Endothelial cell of umbilical vein (primary cell): Measurements from ENCODE around the gene EIF3I. TPM values are rescaled to one million over a fixed set of nuclear protein-coding genes. Genes with fewer than 3 reads are reported as not detected.
A peak's percentile ranks its signal among the peaks of the same experiment; 100 is the strongest.

Source experiments
- BruUV-seq: library from RNA; stranded (reverse); fragments of 400-500 nt; replicated peaks from 2 replicates; lab custom pipeline; 2021; lab: Mats Ljungman, UMichigan
- CTCF ChIA-PET: fragments of 300-600, 350-600 bp; sonication (Branson Sonifier 250); formaldehyde crosslinking; loops from one replicate; lab custom pipeline; 2021; ENCODE audit warnings: antibody characterized with exemption, inconsistent platforms; lab: Charles Lee
- POLR2A ChIA-PET: fragments of 300-600, 350-600 bp; sonication (Branson Sonifier 250); formaldehyde crosslinking; loops from one replicate; lab custom pipeline; 2021; ENCODE audit warnings: antibody characterized with exemption, inconsistent platforms; lab: Charles Lee
- DNase-seq: peaks from one replicate; pipeline ENCODE4 v3.0.0-alpha.2; 2011; ENCODE audit warnings: low read depth, low spot score
- FAIRE-seq: peaks from 2 replicates; lab custom pipeline; 2011; peaks lifted over from hg19 to GRCh38; lab: Jason Lieb, UNC
- H2AFZ ChIP-seq: 2 replicates; pipeline ENCODE4 v1.6.0; 2012; ENCODE audit warnings: low read depth, low read length, control low read depth, inconsistent platforms
- H3K27ac ChIP-seq: 2 replicates; pipeline ENCODE4 v1.5.1; 2011; ENCODE audit warnings: low read depth, mild to moderate bottlenecking, control low read depth, low read length, moderate library complexity; ENCODE audit not compliant: insufficient read depth
- H3K27me3 ChIP-seq, 2 experiments: 2 replicates each; pipeline versions ENCODE4 v1.6.0 to v1.6.1; 2011; ENCODE audit warnings: low read length in 2 of 2, mixed read lengths in 1 of 2; ENCODE audit not compliant: control insufficient read depth in 2 of 2, insufficient read depth in 2 of 2
- H3K36me3 ChIP-seq, 2 experiments: 2 replicates in 1 of 2; 3 replicates in 1 of 2; pipeline ENCODE4 v1.5.1; 2011; ENCODE audit warnings: low read length in 2 of 2, mild to moderate bottlenecking in 1 of 2, moderate library complexity in 1 of 2; ENCODE audit not compliant: control insufficient read depth in 2 of 2, insufficient read depth in 2 of 2; ENCODE audit errors: extremely low read depth in 1 of 2
- H3K4me1 ChIP-seq: 3 replicates; pipeline ENCODE4 v1.5.1; 2011; ENCODE audit warnings: mild to moderate bottlenecking, low read length; ENCODE audit not compliant: control insufficient read depth, insufficient read depth; ENCODE audit errors: extremely low read depth
- H3K4me2 ChIP-seq: 2 replicates; pipeline ENCODE4 v1.6.1; 2011; ENCODE audit warnings: low read length, control low read depth, mixed read lengths; ENCODE audit not compliant: insufficient read depth
- H3K4me3 ChIP-seq, 3 experiments: fragments of 200-600 bp in 1 of 3; sonication (generic), shearing (Covaris generic) in 1 of 3; replicated peaks in 1 of 3; 2 replicates each; pipeline ENCODE4 v1.5.1; 2011 to 2016; ENCODE audit warnings: control low read depth in 3 of 3, low read length in 3 of 3, mild to moderate bottlenecking in 2 of 3, inconsistent platforms in 1 of 3, low read depth in 1 of 3, moderate library complexity in 1 of 3; ENCODE audit not compliant: insufficient read depth in 1 of 3
- H3K79me2 ChIP-seq: 2 replicates; pipeline ENCODE4 v1.6.0; 2012; ENCODE audit warnings: low read length, inconsistent platforms; ENCODE audit not compliant: control insufficient read depth, insufficient read depth
- H3K9ac ChIP-seq: replicated peaks from 2 replicates; pipeline ENCODE3; 2011; ENCODE audit warnings: low read length, control low read depth; ENCODE audit not compliant: insufficient read depth; ENCODE audit errors: extremely low read depth
- H3K9me1 ChIP-seq: replicated peaks from 3 replicates; pipeline ENCODE4 v1.6.0; 2011; ENCODE audit warnings: mild to moderate bottlenecking, low read length; ENCODE audit not compliant: control insufficient read depth, insufficient read depth; ENCODE audit errors: extremely low read depth
- H3K9me3 ChIP-seq: replicated peaks from 2 replicates; pipeline ENCODE4 v1.5.1; 2012; ENCODE audit warnings: low read length, inconsistent platforms; ENCODE audit not compliant: control insufficient read depth, insufficient read depth
- H4K20me1 ChIP-seq: replicated peaks from 2 replicates; pipeline ENCODE3; 2011; ENCODE audit warnings: mild to moderate bottlenecking, low read length; ENCODE audit not compliant: control insufficient read depth, insufficient read depth; ENCODE audit errors: extremely low read depth
- CTCF ChIP-seq, 2 donors: IDR thresholded peaks; 1 replicate in 1 of 2; 2 replicates in 1 of 2; pipeline ENCODE4 v1.5.1; 2011; ENCODE audit warnings: low read length in 2 of 2, mild to moderate bottlenecking in 2 of 2, moderate library complexity in 2 of 2, control low read depth in 1 of 2, inconsistent platforms in 1 of 2, low read depth in 1 of 2; ENCODE audit not compliant: insufficient read depth in 1 of 2; ENCODE audit errors: extremely low read depth in 1 of 2
- EZH2 ChIP-seq: IDR thresholded peaks from 2 replicates; pipeline ENCODE4 v1.6.1; 2012; ENCODE audit warnings: borderline replicate concordance, low read depth, mild to moderate bottlenecking, moderate library complexity, low read length, inconsistent platforms; ENCODE audit not compliant: severe bottlenecking
- FOS ChIP-seq: IDR thresholded peaks from 2 replicates; pipeline ENCODE4 v1.6.1; 2011; ENCODE audit warnings: mild to moderate bottlenecking, low read length, moderate library complexity, borderline replicate concordance; ENCODE audit not compliant: insufficient read depth
- GATA2 ChIP-seq: IDR thresholded peaks from 2 replicates; pipeline ENCODE4 v1.7.0; 2011; ENCODE audit warnings: low read depth, mild to moderate bottlenecking, moderate library complexity, mixed read lengths, low read length; ENCODE audit not compliant: insufficient read length, insufficient read depth
- JUN ChIP-seq: IDR thresholded peaks from 2 replicates; pipeline ENCODE4 v1.6.1; 2011; ENCODE audit warnings: borderline replicate concordance, low read depth; ENCODE audit not compliant: insufficient read length, insufficient read depth
- MAX ChIP-seq: IDR thresholded peaks from 2 replicates; pipeline ENCODE4 v1.6.1; 2011; ENCODE audit not compliant: insufficient read depth, insufficient read length
- MYC ChIP-seq: IDR thresholded peaks from one replicate; pipeline ENCODE4 v1.6.1; 2011; ENCODE audit warnings: mild to moderate bottlenecking, low read depth, low read length
- POLR2A ChIP-seq: IDR thresholded peaks from 2 replicates; pipeline ENCODE4 v1.6.1; 2012; ENCODE audit warnings: low read depth, mild to moderate bottlenecking, control low read depth, low read length
- POLR2AphosphoS5 ChIP-seq: IDR thresholded peaks from 2 replicates; pipeline ENCODE4 v1.6.1; 2012; ENCODE audit warnings: low read depth, mild to moderate bottlenecking, control low read depth, low read length, moderate library complexity; ENCODE audit not compliant: insufficient read depth
- dilution Hi-C: fragments of 300-500 bp; cut with MboI; formaldehyde crosslinking; loops from one replicate; pipeline ENCODE4 v1.15.0; 2019; ENCODE audit warnings: low sequenced_read_pairs; ENCODE audit not compliant: extremely low pct_ligation_motif_present
- intact Hi-C: fragments of 100-400 bp; cut with micrococcal nuclease; formaldehyde crosslinking; loops from one replicate; pipeline ENCODE4 v1.10.0; 2022
- polyA plus RNA-seq, 4 experiments: library from polyadenylated mRNA; depleted of rRNA in 3 of 4; stranded (reverse) in 3 of 4; unstranded in 1 of 4; fragments of >200 nt; gene quantifications; 2 replicates each; pipeline versions ENCODE4 v1.2.1 to v1.2.3, GENCODE V29; 2011 to 2012; ENCODE audit warnings: missing spikeins in 1 of 4
- total RNA-seq: library from RNA; stranded (reverse); gene quantifications from 2 replicates; pipeline ENCODE4 v1.2.3, GENCODE V29; 2021

The EIF3I gene
- total and polyA plus RNA-seq, 2 donors (not counting 3 experiments of a cell fraction or from before 2014, with no cell fraction given) = 186 to 331 TPM

DNA sequence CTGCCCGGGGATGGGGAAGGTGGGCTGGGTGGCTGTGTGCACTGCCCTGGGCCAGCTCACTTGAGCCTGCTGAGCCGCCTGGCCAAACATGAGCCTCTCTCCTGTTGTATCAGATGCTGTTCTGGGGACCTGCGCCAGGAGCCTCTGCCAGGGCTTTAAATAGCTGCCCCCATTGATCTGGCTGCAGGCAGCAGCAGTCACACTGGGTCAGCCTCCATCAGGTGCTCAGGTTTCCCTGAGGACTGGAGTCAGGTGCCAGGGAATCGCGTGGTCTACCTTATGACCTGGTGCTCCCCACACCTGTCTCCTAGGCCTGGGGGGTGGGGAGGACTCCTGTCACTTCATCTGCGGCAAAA lies 22.5 kb upstream of the EIF3I start:
- intact Hi-C loops = loop anchor here (2.0 kb wide), 1 partner anchor 19 kb away; no protein-coding TSS in a partner anchor
- H3K4me2 ChIP-seq = no peak overlapping the region
- ChIA-PET POLR2A (no interaction called here), CTCF (interaction anchor here (0.8 to 3.0 kb wide), 5 partner anchors 16 to 214 kb away, joined by 3 to 13 read pairs (median 3); partner anchors contain the start of gene MARCKSL1)
- H3K27ac ChIP-seq = no peak overlapping the region
- TF ChIP-seq FOS (no peak), JUN (no peak)
- DNase-seq (no peak), FAIRE-seq (no peak)
- H3K9ac ChIP-seq = no peak overlapping the region
- no peaks in the 10 kb centered on the region for H3K27me3 ChIP-seq
- peaks cover 14% of the 10 kb centered on the region for H3K4me1 ChIP-seq
- H4K20me1 ChIP-seq = no peaks in the 10 kb centered on the region
- dilution Hi-C loops = no loop called here
- no peak overlapping the region for H2AFZ ChIP-seq
- no peaks in the 10 kb centered on the region for H3K79me2 ChIP-seq
- no peak overlapping the region for H3K4me3 ChIP-seq
- H3K9me1 ChIP-seq = no peaks in the 10 kb centered on the region
- no peaks in the 10 kb centered on the region for H3K9me3 ChIP-seq
- no TSS peak for BruUV-seq
- H3K36me3 ChIP-seq = peaks cover 10 to 22% of the 10 kb centered on the region in 2 experiments

DNA sequence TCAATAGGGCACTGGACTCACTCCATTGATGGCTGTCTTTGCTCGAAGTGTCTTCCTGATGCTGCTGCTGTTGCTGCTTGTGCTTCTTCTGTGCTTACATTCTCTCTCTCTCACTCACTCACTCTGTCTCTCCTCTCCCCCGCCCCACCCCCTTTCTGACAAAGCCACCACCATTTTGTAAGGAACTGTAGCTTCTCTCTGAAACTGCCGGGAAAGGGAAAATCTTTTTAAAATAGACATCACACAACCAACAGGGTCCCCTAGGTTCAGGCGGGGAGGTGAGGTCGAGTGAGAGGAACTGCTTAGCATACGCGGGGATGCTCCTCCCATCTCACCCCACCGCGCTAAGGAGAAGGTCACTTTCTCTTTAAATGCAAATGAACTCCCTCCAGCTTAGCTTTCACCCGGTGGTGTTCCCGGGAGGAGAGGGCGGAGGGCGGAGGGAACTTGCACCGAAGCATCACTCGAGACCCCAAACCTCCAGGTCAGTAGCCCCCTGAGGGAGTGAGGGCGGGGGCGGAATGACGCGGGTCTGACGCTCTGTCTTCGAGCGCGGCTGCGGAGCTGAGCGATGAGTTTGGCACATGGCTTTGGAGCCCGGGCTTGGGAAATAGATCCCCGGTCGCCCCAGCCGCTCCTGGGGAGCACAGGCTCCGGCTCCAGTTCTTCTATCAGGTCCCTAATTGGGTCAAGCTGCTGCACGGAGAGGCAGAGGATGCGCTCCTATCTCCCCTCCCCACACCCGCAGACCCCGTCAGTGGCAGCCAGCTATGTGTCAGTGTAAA lies 21.8 kb upstream of the EIF3I start, which contains the start of gene CCDC28B:
CCDC28B (plus strand) TSS at position 370 of the 785 bp plus-strand sequence. CDS start 1,341 bp downstream, outside the sequence.
- peak; percentile 66 for DNase-seq
- dilution Hi-C loops = no loop called here
- no peaks in the 10 kb centered on the region for H3K27me3 ChIP-seq
- peaks cover 7 to 14% of the 10 kb centered on the region in 2 experiments for H3K36me3 ChIP-seq
- ChIA-PET CTCF (interaction anchor here (0.6 to 3.0 kb wide), 7 partner anchors 8 to 213 kb away, joined by 3 to 13 read pairs (median 3); partner anchors contain the start of genes DCDC2B, KPNA6 and MARCKSL1), POLR2A (interaction anchor here (0.7 to 0.8 kb wide), 3 partner anchors 10 to 136 kb away, joined by 4 to 6 read pairs (median 4); partner anchors contain the start of gene MARCKSL1)
- H3K4me1 ChIP-seq = peaks cover 19% of the 10 kb centered on the region
- intact Hi-C loops = loop anchor here (2.0 kb wide), 1 partner anchor 20 kb away; no protein-coding TSS in a partner anchor
- H3K9me3 ChIP-seq = no peaks in the 10 kb centered on the region
- TF ChIP-seq JUN = no peak
- TF ChIP-seq POLR2A = no peak
- no peak for TF ChIP-seq MYC
- no peak for TF ChIP-seq MAX
- no peak for TF ChIP-seq FOS
- TF ChIP-seq CTCF (IDR thresholded peaks at IDR 0.05; ENCODE audit: extremely low read depth in 1 of 2, insufficient read depth in 1 of 2, low read depth in 1 of 2, low read length in 2 of 2) = no peak
- TF ChIP-seq EZH2 = no peak
- TF ChIP-seq POLR2AphosphoS5 = no peak
- no peak for TF ChIP-seq GATA2
- H3K9me1 ChIP-seq = no peaks in the 10 kb centered on the region
- no peaks in the 10 kb centered on the region for H3K79me2 ChIP-seq
- H4K20me1 ChIP-seq = no peaks in the 10 kb centered on the region
- FAIRE-seq = peak; percentile 87
- peak within 1 kb of the TSS; percentile 54 for H3K27ac ChIP-seq
- peak within 1 kb of the TSS; percentile 79 for H2AFZ ChIP-seq
- peak within 1 kb of the TSS; percentile 54 for H3K4me2 ChIP-seq
- peak within 1 kb of the TSS; percentile 71 for H3K9ac ChIP-seq
- no TSS peak for BruUV-seq
- H3K4me3 ChIP-seq = peak within 1 kb of the TSS; percentile 49 to 60 (median 56)
